Thyroid gland (tissue), 4 donors: ENCODE data around the gene TRIM25. TPM values are rescaled to one million over a fixed set of nuclear protein-coding genes. Genes with fewer than 3 reads are reported as not detected.

Experiments
- DNase-seq, 2 donors: peaks; one replicate each; pipeline ENCODE4 v3.0.0-alpha.2; 2019
- H3K27ac ChIP-seq, 3 donors: fragments of 200-600 bp; sonication (generic); 1 replicate in 2 of 3; 2 replicates in 1 of 3; pipeline ENCODE4 v1.5.1; 2016 to 2019; ENCODE audit warnings: mild to moderate bottlenecking in 1 of 3, moderate library complexity in 1 of 3
- H3K27me3 ChIP-seq: fragments of 200-600 bp; sonication (generic); one replicate; pipeline ENCODE4 v1.5.1; 2019
- H3K36me3 ChIP-seq, 2 donors: fragments of 200-600 bp; sonication (generic); one replicate each; pipeline ENCODE4 v1.5.1; 2016 to 2019
- H3K4me1 ChIP-seq, 2 donors: fragments of 200-600 bp; sonication (generic); one replicate each; pipeline ENCODE4 v1.5.1; 2017 to 2019
- H3K4me3 ChIP-seq, 3 donors: fragments of 200-600 bp; sonication (generic); replicated peaks in 1 of 3; 1 replicate in 2 of 3; 2 replicates in 1 of 3; pipeline ENCODE4 v1.5.1; 2016; ENCODE audit warnings: mild to moderate bottlenecking in 1 of 3
- H3K9me3 ChIP-seq: fragments of 200-600 bp; sonication (generic); one replicate; pipeline ENCODE4 v1.5.1; 2017
- CTCF ChIP-seq, 6 experiments: fragments of 200-600 bp in 3 of 6; fragments of 450-650 bp in 3 of 6; sonication (generic) in 3 of 6; IDR thresholded peaks; one replicate each; pipeline ENCODE4 v1.5.1; 2016 to 2019; ENCODE audit warnings: antibody characterized with exemption in 6 of 6, mild to moderate bottlenecking in 2 of 6, inconsistent platforms in 1 of 6, moderate library complexity in 1 of 6
- POLR2A ChIP-seq, 2 donors: fragments of 450-650 bp; IDR thresholded peaks; one replicate each; pipeline ENCODE4 v1.6.1; 2017; ENCODE audit warnings: antibody characterized with exemption in 2 of 2, mild to moderate bottlenecking in 2 of 2, moderate library complexity in 1 of 2
- WGBS, 2 donors: methylation state at CpG; one replicate each; pipeline ENCODE4 v1.1.5; 2017; 5-methylcytosine and 5-hydroxymethylcytosine counted together
- intact Hi-C: fragments of 100-400 bp; cut with DNase I; formaldehyde crosslinking; loops from one replicate; pipeline ENCODE4 v1.15.1; 2023
- total RNA-seq, 4 donors: library from RNA; depleted of rRNA; stranded (reverse); fragments of >200 nt; gene quantifications; one replicate each; pipeline ENCODE4 v1.2.3, GENCODE V29; 2016

The TRIM25 gene
- total RNA-seq, 4 donors from 2014 or later: 23.9 to 41.8 (median 32.7) TPM

- 92% methylated on average over 3 of the region's 3 CpGs for WGBS, 2 donors
- Histone ChIP-seq H3K27ac (no peak overlapping the region), H3K4me3 (no peak overlapping the region), H3K36me3 (peaks cover 0 to 24% of the 10 kb centered on the region in 2 donors), H3K9me3 (no peaks in the 10 kb centered on the region), H3K4me1 (no peaks in the 10 kb centered on the region), H3K27me3 (no peaks in the 10 kb centered on the region)
- DNase-seq: no peak
- intact Hi-C loops: no loop called here
- TF ChIP-seq CTCF (IDR thresholded peaks at IDR 0.05): no peak
- TF ChIP-seq POLR2A (IDR thresholded peaks at IDR 0.05): no peak
Measured at GRCh38 chr17:56861899-56862298, 52.0 kb downstream of the TRIM25 start.

GRCh38 chr17:56851008-56851407, 62.8 kb downstream of the TRIM25 start:
- DNase-seq: no peak
- no peaks in the 10 kb centered on the region for H3K4me1 ChIP-seq
- no peak overlapping the region for H3K27ac ChIP-seq
- TF ChIP-seq POLR2A (IDR thresholded peaks at IDR 0.05) (no peak), CTCF (IDR thresholded peaks at IDR 0.05) (no peak)
- WGBS, 2 donors: 59 to 77% methylated on average over 3 of the region's 3 CpGs
- H3K4me3 ChIP-seq: no peak overlapping the region
- H3K36me3 ChIP-seq: no peaks in the 10 kb centered on the region
- H3K27me3 ChIP-seq: no peaks in the 10 kb centered on the region
- intact Hi-C loops: no loop called here
- H3K9me3 ChIP-seq: no peaks in the 10 kb centered on the region

- intact Hi-C loops: no loop called here
- TF ChIP-seq CTCF (IDR thresholded peaks at IDR 0.05): no peak
- TF ChIP-seq POLR2A (IDR thresholded peaks at IDR 0.05): no peak
- Histone ChIP-seq H3K4me3 (no peak overlapping the region), H3K27me3 (no peaks in the 10 kb centered on the region), H3K9me3 (no peaks in the 10 kb centered on the region), H3K27ac (no peak overlapping the region), H3K36me3 (no peaks in the 10 kb centered on the region), H3K4me1 (no peaks in the 10 kb centered on the region)
- DNase-seq: no peak
- 91 to 92% methylated on average over 2 of the region's 2 CpGs for WGBS, 2 donors
Measured at GRCh38 chr17:56850591-56850990, 63.3 kb downstream of the TRIM25 start.

- H3K9me3 ChIP-seq: no peaks in the 10 kb centered on the region
- 46 to 75% methylated on average over 3 of the region's 3 CpGs for WGBS, 2 donors
- no peak for DNase-seq
- no peak overlapping the region for H3K27ac ChIP-seq
- intact Hi-C loops: no loop called here
- H3K27me3 ChIP-seq: no peaks in the 10 kb centered on the region
- H3K4me3 ChIP-seq: no peak overlapping the region
- no peaks in the 10 kb centered on the region for H3K36me3 ChIP-seq
- no peaks in the 10 kb centered on the region for H3K4me1 ChIP-seq
- TF ChIP-seq CTCF (IDR thresholded peaks at IDR 0.05) (no peak), POLR2A (IDR thresholded peaks at IDR 0.05) (no peak)
Measured at GRCh38 chr17:56849131-56849530, 64.7 kb downstream of the TRIM25 start.

- H3K4me1 ChIP-seq: no peaks in the 10 kb centered on the region
- no peak for DNase-seq
- WGBS, 2 donors: 95 to 97% methylated on average over 4 of the region's 4 CpGs
- H3K4me3 ChIP-seq: no peak overlapping the region
- H3K36me3 ChIP-seq: no peaks in the 10 kb centered on the region
- H3K27me3 ChIP-seq: no peaks in the 10 kb centered on the region
- intact Hi-C loops: no loop called here
- H3K9me3 ChIP-seq: no peaks in the 10 kb centered on the region
- H3K27ac ChIP-seq: no peak overlapping the region
- TF ChIP-seq CTCF (IDR thresholded peaks at IDR 0.05) (no peak), POLR2A (IDR thresholded peaks at IDR 0.05) (no peak)
Measured at GRCh38 chr17:56847106-56847505, 66.7 kb downstream of the TRIM25 start.
